ENCODE results near the gene DSCAML1.
"Not testable (repeated sequence)": the region's sequence is repeated elsewhere in the genome, so short reads cannot be mapped to it uniquely, and the experiment has no call there.

DSCAML1 gene

DNA sequence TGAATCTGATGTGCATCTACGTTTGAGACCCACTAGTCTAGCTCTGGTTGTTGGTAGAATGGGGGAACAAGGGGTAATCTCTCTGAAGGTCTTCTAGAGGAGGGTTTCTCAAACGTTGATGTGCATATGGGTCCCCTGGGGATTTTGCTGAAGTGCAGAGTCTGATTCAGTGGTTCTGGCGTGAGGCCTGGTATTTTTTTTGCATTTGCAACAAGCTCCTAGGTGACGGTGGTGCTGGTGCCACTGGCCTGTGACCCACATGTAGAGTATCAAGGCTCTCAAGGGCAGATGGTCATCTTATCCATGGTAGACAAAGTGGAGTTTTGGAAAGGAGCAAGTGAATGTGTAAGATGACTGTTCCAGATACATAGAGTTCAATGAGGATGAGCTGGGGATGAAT, 372.2 kb downstream of the DSCAML1 start:
- DNase-seq (ENCODE audit: low spot score): no peak

GRCh38 chr11:117423046-117423575, 373.9 kb downstream of the DSCAML1 start:
- DNase-seq (ENCODE audit: low spot score): no peak

DNA sequence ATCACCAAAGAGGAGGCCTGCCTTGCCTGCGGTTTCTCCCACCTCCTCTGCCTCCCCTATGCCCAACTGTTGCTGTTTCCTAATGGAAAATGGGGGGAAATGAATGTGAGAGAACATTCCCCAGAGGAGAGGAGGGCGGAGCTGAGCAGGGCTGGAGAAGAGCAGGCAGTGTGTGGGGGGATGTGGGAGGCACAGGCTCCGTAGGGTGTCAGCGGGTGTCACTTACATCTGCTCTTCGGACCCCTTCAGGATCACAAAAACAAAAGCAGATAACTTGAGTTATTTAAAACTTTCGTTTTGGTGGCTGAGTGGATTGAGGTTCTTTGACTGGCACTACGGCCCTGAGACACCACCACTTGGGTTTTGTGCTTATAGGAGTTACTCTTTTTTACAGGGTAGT, 375.5 kb downstream of the DSCAML1 start:
- no peak for DNase-seq (ENCODE audit: low spot score)

- DNase-seq (ENCODE audit: low spot score): no peak
Measured at GRCh38 chr11:117421041-117421440, 376.0 kb downstream of the DSCAML1 start.

DNA sequence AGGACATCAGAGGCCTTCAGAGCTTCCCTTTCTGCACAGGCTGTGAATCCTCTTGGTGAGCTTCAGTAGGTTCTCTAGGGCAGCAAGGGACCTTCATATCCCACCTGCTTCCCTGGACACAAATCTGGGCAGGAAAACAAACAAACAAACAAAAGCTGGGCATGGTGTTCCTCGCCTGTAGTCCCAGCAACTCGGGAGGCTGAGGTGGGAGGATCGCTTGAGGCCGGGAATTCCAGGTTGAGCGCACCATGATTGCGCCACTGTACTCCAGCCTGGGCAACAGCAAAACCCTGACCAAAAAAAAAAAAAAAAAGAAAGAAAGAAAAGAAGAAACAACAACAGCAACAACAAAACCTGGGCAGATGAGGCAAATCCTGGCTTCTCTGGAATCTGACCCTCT, 376.4 kb downstream of the DSCAML1 start:
- no peak for DNase-seq (ENCODE audit: low spot score)

- DNase-seq (ENCODE audit: low spot score): no peak
Measured at GRCh38 chr11:117420143-117420485, 376.9 kb downstream of the DSCAML1 start.

GRCh38 chr11:117419482-117420142, 377.4 kb downstream of the DSCAML1 start:
- no peak for DNase-seq (ENCODE audit: low spot score)

- DNase-seq (ENCODE audit: low spot score): no peak
Measured at GRCh38 chr11:117418737-117419481, 378.1 kb downstream of the DSCAML1 start.

DNA sequence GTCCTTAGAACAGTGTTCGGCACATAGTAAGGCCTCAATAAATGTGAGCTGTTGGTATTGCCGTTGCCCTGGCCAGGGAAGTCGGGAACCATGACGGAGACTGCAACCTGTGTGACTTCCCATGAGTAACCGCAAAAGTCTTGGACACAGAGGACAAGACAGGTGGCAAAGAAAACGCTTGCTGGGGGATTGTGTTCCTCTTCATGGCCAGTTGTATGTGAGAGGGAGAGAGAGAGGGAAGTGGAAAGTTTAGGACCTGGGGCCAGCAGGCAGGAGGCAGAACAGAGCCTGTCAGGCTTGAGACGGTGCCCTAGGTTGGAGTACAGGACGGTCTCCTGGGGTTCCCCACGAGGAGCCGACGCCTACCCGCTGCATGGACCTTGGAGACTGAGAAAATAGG, 379.2 kb downstream of the DSCAML1 start:
- no peak for DNase-seq (ENCODE audit: low spot score)

DNA sequence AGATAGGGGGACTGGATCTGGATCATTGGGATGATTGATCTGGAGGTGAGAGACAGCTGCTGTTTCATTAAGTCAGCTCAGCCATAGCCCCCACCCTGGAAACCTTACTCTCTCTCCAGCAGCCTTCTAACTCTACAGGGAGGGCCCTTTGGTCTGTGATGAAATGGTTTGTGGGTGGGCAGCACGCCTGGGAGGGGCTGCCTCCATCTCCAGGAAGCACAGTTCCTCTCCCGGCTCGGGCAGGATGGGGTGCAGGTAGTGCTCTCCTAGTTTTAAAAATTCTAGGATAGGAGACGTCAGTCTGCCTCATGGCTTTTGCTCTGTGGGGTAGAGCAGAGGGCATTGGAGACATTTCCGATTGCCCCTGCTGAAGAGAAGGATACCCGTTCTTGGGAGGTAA, 379.7 kb downstream of the DSCAML1 start:
- no peak for DNase-seq (ENCODE audit: low spot score)

GRCh38 chr11:117415358-117415896, 381.6 kb downstream of the DSCAML1 start:
- no peak for DNase-seq (ENCODE audit: low spot score)

DNA sequence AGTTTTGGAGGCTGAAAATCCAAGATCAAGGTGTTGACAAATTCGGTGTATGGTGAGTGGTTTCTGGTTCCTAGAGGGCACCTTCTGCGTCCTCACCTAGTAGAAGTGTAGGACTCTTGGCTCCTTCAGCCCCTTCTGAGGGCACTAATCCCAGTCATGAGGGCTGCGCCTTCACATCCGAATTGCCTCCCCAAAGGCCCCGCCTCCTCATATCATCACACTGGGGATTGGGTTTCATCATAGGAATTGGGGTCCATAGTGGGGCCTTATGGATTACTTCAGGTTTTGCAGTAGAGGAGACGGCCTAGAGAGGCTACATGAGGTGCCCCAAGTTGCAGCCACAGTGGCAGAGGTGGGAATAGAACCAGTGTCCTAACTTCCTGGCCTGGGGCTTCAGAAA, 382.3 kb downstream of the DSCAML1 start:
- no peak for DNase-seq (ENCODE audit: low spot score)

- DNase-seq (ENCODE audit: low spot score): no peak
Measured at GRCh38 chr11:117413616-117414015, 383.4 kb downstream of the DSCAML1 start.

DNA sequence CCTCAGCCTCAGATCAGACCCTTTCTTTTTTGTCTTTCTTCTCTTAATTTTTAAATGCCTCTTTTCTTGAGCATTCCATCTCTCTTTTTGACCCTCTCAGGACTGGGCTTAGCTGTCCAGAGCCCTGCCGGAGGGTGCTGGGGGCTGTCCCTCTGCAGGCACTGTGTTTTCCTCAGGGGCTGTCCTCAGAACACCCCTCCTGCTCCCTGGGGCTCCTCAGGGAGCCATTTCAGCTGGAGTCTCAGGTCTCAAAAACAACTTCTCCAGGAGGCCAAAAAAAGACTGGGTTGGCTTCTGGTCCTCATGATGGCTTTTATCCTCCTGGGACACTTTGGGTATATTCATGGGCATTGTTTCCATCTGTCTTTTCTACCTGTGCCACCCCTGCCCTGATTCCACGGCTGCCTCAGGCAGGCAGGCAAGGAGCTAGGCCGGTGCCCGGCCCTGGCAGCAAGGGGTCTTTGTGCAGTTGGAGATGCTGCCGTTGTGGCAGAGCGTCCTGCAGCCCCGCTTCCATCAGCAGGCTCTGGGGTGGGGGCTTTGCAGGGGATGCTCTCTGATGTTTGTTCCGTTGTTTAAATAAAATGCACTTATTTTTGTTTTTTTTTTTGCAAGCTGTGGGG, 384.3 kb downstream of the DSCAML1 start:
- no peak for DNase-seq (ENCODE audit: low spot score)

DNA sequence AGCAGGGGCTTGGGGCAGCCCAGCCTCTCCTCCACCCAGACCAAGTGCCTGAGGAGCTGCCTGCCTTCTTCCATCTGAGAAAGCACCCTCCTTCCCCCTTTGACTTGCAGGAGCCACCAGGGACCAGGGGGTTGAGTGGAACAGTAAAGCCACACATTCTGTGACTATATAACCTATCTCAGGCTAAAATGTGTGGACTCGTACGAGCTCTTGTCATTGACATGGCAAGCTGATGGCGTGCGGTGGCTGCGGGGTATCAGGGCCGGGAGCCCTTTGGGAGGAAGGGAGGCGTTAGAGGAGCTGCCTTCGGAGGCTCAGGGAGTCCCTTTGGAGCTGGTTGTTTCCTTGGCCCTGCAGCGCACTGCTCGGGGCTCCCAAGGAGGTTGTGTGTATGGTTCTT, 384.8 kb downstream of the DSCAML1 start:
- no peak for DNase-seq (ENCODE audit: low spot score)

DNA sequence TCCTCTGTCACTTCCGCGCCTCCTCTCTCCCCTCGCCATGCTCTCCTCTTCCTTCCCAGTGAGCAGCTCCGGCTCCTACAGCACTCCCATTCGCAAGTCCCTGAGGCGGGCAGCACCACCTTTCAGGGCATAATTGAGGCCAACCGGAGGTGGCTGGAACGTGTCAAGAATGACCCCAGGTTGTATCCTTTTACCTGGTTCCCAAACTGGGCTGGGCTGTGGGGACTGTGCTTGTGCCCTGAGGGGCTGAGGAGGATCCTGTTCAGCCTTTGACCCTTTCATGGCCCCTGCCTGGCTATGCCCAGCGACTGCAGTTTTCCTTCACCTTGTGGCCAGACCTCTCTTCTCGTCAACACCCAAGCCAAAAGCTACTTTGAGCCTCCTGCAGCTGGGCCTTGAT, 385.3 kb downstream of the DSCAML1 start:
- no peak for DNase-seq (ENCODE audit: low spot score)

DNA sequence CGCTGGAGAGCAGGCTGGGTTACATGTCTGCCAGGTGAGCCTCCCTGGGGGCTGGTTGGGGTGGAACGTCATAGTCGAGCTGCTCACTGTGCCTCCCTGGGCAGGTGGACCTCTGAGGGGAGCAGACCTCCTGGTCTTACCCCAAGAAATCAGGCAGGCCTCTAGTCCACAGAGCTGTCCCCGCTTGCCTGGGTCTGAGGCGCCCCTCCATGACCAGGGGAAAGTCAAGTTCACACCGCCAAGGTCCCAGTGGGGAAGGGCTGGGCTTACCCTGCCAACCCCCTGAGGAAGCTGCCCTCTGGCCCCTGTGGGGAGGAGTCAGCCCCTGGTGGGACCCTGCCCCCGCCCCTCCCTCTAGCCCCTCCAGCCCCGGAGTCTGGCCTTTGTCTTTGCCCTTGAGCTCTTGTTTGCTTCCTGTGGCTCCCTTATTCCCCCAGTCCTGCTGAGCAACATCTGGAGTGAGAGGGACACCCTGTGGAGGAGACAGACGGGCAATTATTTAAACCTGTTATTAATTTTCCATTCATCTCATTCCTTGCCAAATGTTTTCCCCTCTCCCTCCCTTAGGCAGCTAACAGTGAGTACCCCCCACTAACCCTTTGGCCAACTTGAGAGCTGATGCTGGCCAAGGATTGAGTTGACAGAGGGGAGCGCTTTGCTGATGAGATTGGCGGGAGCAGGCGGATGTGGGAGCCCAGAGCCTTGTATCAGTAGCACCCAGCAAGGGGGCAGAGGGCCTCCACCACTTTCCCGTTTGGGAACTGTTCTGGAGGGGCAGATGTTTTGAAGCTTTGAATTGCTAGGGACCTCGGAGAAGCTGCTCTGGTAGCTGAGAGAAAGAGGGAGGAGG, 385.9 kb downstream of the DSCAML1 start:
- DNase-seq (ENCODE audit: low spot score): no peak

DNA sequence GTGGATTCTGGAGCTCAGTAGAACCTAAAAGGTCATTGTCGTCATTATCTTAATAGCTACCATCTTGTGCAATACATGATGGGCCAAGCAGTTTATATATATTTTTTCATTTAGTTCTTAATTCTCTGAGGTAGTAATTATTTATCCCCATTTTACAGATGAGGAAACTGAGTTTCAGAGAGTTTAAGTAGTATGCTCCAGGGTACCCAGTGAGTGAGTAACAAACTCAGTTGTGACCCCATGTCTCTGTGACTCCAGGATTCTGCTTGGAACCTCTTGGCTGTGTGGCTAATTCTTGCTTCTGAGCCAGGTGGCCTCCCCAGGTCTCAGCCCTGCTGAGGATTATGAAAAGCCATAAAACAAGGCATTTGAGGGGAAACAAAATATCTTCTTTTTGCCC, 386.8 kb downstream of the DSCAML1 start:
- no peak for DNase-seq (ENCODE audit: low spot score)

GRCh38 chr11:117409511-117409910, 387.5 kb downstream of the DSCAML1 start:
- DNase-seq (ENCODE audit: low spot score): no peak

- DNase-seq (ENCODE audit: low spot score): no peak
Measured at GRCh38 chr11:117408356-117408755, 388.7 kb downstream of the DSCAML1 start.

DNA sequence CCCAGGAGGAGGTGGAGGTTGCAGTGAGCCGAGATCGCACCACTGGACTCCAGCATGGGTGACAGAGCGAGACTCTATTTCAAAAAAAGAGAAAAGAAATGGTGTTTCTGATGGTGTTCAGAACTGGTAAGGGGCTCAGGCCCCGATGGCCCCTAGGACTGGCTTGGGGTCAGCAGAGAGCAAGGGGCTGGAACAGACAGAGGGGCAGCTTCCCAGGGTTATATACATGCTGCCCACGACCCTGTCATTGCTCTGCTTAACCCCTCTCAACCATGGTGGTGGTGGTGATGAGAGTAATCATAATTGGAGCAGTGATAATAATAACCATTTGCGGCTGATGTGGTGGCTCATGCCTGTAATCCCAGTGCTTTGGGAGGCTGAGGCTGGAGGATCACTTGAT, 390.0 kb downstream of the DSCAML1 start:
- no peak for DNase-seq (ENCODE audit: low spot score)

GRCh38 chr11:117405898-117406297, 391.1 kb downstream of the DSCAML1 start:
- DNase-seq (ENCODE audit: low spot score): not testable (repeated sequence)

Measured in RKO (cell line).